Measurements from ENCODE around the gene RPLP2.

The RPLP2 gene

DNA sequence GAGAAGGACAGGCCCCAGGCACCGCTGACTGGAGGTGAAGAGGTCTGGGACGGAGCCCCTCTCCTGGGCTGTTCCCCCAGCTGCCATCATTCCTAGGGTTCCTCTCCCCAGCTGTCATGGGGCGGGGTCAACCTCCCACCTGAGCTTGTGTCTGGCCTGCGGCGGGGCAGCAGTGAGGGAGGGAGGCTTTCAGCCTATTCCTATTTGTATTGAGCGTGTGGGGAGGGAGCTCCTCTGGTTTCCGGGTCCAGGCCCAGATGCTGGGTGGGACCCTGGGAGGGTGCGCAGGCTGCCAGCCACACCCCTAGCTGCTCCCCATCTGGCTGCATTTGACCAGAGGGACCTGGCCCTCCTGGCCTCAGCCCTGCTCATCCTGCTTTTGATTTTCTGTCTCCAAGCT lies 46.6 kb downstream of the RPLP2 start:
- ChIA-PET POLR2A (no interaction called here), CTCF (interaction anchor here (1.4 to 3.0 kb wide), 2 partner anchors 9 to 19 kb away, joined by 3 to 14 read pairs; no protein-coding TSS in a partner anchor)
- DNase-seq (ENCODE audit: extremely low spot score): no peak
- TF ChIP-seq, protein P1, sequence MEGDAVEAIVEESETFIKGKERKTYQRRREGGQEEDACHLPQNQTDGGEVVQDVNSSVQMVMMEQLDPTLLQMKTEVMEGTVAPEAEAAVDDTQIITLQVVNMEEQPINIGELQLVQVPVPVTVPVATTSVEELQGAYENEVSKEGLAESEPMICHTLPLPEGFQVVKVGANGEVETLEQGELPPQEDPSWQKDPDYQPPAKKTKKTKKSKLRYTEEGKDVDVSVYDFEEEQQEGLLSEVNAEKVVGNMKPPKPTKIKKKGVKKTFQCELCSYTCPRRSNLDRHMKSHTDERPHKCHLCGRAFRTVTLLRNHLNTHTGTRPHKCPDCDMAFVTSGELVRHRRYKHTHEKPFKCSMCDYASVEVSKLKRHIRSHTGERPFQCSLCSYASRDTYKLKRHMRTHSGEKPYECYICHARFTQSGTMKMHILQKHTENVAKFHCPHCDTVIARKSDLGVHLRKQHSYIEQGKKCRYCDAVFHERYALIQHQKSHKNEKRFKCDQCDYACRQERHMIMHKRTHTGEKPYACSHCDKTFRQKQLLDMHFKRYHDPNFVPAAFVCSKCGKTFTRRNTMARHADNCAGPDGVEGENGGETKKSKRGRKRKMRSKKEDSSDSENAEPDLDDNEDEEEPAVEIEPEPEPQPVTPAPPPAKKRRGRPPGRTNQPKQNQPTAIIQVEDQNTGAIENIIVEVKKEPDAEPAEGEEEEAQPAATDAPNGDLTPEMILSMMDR (IDR thresholded peaks at IDR 0.05; ENCODE audit: control extremely low read depth, extremely low read depth, low read depth, missing control alignments): no peak

DNA sequence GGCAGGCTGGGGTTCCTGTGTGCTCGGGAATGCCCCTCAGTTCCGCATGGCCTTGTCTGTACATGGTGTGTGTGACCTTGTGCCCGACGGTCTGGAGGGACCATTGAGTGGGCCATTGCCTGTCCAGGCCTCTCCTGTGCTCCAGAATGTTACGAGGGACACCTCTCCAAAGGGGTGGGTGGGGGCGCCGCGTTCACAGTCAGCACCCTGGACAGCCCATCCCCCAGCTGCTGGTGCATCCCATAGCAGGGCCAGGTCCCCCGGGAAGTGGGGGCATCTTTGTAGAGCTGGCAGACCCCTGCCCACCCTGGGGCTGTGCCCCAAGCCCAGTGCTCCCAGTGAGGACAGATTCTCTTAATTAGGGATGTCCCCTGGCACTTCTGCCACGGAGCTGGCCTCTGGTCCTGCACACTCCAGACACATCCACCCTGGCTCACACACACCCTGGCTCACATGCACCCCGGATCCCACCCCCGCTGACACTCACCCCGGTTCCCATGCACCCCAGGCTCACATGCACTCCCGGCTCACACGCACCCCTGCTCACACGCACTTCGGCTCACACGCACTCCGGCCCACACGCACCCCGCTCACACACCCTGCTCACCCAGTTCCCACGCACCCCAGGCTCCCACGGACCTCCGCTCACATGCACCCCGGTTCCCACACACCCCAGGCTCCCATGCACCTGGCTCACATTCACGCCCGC lies 48.4 kb downstream of the RPLP2 start:
- ChIA-PET POLR2A (no interaction called here), CTCF (interaction anchor here (3.0 kb wide), 1 partner anchor 11 kb away, joined by 14 read pairs; no protein-coding TSS in a partner anchor)
- DNase-seq (ENCODE audit: extremely low spot score): no peak
- TF ChIP-seq, protein P1 (IDR thresholded peaks at IDR 0.05; ENCODE audit: control extremely low read depth, extremely low read depth, low read depth, missing control alignments): no peak

DNA sequence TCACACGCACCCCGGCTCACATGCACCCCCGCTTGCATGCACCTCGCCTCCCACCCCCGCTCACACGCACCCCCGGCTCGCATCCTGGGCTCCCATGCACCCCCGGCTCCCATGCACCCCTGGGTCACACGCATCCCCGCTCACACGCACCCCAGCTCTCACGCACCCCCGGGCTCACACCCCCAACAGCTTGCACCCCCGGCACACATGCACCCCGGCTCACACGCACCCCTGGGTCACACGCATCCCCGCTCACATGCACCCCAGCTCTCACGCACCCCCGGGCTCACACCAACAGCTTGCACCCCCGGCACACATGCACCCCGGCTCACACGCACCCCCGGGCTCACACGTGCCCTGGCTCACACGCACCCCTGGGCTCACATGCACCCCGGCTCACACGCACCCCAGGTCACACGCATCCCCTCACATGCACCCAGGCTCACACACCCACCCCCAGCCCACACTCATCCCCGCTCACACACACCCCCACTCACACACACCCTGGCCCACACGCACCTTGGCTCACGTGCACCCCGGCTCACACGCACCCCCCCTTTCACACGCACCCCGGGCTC lies 49.1 kb downstream of the RPLP2 start:
- DNase-seq (ENCODE audit: extremely low spot score): no peak
- POLR2A ChIA-PET: no interaction called here
- CTCF ChIA-PET: interaction anchor here (3.0 kb wide), 1 partner anchor 11 kb away, joined by 14 read pairs; no protein-coding TSS in a partner anchor
- TF ChIP-seq, protein P1 (IDR thresholded peaks at IDR 0.05; ENCODE audit: control extremely low read depth, extremely low read depth, low read depth, missing control alignments): no peak

DNA sequence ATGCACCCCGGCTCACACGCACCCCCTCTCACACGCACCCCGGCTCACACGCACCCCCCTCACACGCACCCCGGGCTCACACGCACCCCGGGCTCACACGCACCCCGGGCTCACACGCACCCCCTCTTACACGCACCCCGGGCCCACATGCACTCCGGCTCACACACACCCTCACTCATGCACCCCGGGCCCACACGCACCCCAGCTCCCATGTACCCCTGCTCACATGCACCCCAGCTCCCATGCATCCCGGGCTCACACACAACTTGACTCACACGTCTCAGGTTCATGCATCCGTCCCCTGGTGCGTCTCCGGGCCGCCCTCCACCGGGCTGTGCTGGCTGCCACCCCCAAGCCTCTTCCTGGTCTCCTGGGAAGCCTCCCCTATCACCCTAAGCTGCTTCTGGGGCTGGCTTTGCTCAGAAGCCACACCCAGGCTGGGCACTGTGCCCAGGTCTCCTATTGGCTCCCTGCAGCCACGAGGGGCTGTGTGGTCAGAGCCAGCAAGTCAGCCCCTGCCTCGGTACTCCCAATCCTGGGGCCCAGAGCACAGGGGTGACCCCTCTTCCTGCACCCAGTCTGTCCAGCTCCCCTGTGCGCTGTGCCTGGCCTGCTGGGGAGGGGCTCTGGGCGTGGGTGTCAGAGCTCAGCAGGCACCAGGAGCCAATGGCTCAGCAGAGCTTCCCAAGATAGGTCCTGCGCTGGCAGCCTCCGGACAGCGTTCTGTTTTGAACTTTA lies 49.8 kb downstream of the RPLP2 start:
- POLR2A ChIA-PET: no interaction called here
- DNase-seq (ENCODE audit: extremely low spot score): no peak
- CTCF ChIA-PET: interaction anchor here (2.1 kb wide), 1 partner anchor 12 kb away, joined by 7 read pairs; no protein-coding TSS in a partner anchor
- TF ChIP-seq, protein P1 (IDR thresholded peaks at IDR 0.05; ENCODE audit: control extremely low read depth, extremely low read depth, low read depth, missing control alignments): no peak

DNA sequence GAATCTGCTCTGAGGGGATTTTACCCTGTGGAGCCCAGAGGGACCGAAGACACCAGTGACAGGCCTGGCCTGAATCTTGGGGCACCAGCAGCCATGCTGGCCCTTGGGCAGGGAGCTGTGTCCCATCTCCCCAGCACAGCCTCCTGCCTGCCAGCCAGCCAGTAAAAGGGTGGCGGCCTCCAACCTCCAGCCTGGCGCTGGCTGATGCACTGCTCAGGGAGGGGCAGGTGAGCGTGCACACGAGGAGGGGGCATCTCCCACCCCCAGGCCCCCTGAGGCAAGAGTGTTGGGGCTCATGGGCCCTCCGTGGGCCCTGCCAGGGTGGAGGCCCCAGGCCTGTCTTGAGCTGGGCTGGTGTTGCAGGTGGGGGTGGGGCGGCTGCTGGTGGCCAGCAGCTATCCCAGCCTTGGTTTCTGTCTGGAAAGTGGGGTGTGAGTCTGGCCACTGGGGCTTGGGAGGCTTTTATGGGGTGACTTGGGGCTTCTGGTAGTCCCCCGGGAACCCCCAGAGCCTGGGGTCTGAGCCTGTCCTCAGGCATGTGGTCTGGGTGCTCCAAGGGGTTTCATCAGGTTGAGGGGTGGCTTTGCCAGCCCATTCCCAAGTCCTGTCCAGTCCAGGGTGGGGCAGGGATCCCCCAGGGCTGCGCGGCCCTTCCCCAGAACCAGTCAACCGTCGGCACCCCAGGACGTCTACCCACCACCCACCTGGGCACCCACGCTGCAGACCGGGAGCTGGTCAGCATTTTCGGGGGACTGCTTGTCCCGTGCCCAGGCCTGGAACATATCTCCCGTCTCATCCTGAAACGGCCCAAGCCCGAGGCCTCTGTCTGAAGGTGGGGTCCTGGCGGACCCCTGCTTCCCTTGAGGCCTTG lies 50.7 kb downstream of the RPLP2 start:
- no peak for DNase-seq (ENCODE audit: extremely low spot score)
- POLR2A ChIA-PET: no interaction called here
- TF ChIP-seq, protein P1 (IDR thresholded peaks at IDR 0.05; ENCODE audit: control extremely low read depth, extremely low read depth, low read depth, missing control alignments): no peak
- CTCF ChIA-PET: interaction anchor here (2.1 kb wide), 1 partner anchor 13 kb away, joined by 7 read pairs; no protein-coding TSS in a partner anchor

DNA sequence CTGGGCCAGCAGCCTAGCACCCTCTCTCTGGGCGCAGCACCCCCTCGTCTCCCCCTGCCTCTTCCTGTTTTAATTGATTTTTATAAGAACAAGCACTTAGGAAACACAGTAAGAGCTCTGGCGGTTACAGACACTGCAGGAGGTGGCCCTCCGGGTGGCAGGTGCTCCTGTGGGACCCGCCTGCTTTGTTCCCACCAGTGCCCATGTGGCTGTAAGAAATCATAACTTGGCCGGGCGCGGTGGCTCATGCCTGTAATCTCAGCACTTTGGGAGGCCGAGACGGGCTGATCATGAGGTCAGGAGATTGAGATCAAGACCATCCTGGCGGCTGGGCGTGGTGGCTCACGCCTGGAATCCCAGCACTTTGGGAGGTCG lies 51.3 kb downstream of the RPLP2 start:
- CTCF ChIA-PET: interaction anchor here (2.1 kb wide), 1 partner anchor 13 kb away, joined by 7 read pairs; no protein-coding TSS in a partner anchor
- POLR2A ChIA-PET: no interaction called here
- TF ChIP-seq, protein P1 (IDR thresholded peaks at IDR 0.05; ENCODE audit: control extremely low read depth, extremely low read depth, low read depth, missing control alignments): no peak
- no peak for DNase-seq (ENCODE audit: extremely low spot score)

Data from GM10248 (cell line).